HepG2 (cell line): ENCODE data around the gene METTL6. TPM values are rescaled to one million over a fixed set of nuclear protein-coding genes. Genes with fewer than 3 reads are reported as not detected.

Experiments
- CBX5 ChIP-seq: sonication (generic); formaldehyde crosslinking; IDR thresholded peaks from 2 replicates; pipeline ENCODE4 v1.4.0; 2020; ENCODE audit warnings: missing genetic modification reagents, borderline replicate concordance
- FOSL2 ChIP-seq: sonication (generic); formaldehyde crosslinking; IDR thresholded peaks from 2 replicates; pipeline ENCODE4 v1.4.0; 2020; ENCODE audit warnings: missing genetic modification reagents
- FOXC1 ChIP-seq: sonication (generic); formaldehyde crosslinking; IDR thresholded peaks from 2 replicates; pipeline ENCODE4 v1.8.0; 2022; ENCODE audit warnings: mild to moderate bottlenecking, missing genetic modification reagents, borderline replicate concordance
- ISX ChIP-seq: sonication (generic); formaldehyde crosslinking; conservative IDR thresholded peaks from 2 replicates; pipeline ENCODE4 v1.5.0; 2020; ENCODE audit warnings: missing genetic modification reagents
- PITX1 ChIP-seq: sonication (generic); formaldehyde crosslinking; IDR thresholded peaks from 2 replicates; pipeline ENCODE4 v1.5.1; 2020; ENCODE audit warnings: mild to moderate bottlenecking, missing genetic modification reagents
- PRDM10 ChIP-seq: sonication (generic); formaldehyde crosslinking; IDR thresholded peaks from 2 replicates; pipeline ENCODE4 v1.4.0; 2020; ENCODE audit warnings: low read depth, missing genetic modification reagents
- STAT5B ChIP-seq: sonication (generic); formaldehyde crosslinking; IDR thresholded peaks from 2 replicates; pipeline ENCODE4 v1.4.0; 2020; ENCODE audit warnings: missing genetic modification reagents
- ZNF121 ChIP-seq: sonication (generic); formaldehyde crosslinking; IDR thresholded peaks from 2 replicates; pipeline ENCODE4 v1.5.0; 2020; ENCODE audit warnings: mild to moderate bottlenecking, missing genetic modification reagents
- ZNF180 ChIP-seq: sonication (generic); formaldehyde crosslinking; IDR thresholded peaks from 2 replicates; pipeline ENCODE4 v1.4.0; 2020; ENCODE audit warnings: low read depth, missing genetic modification reagents, borderline replicate concordance
- ZNF251 ChIP-seq: sonication (generic); formaldehyde crosslinking; IDR thresholded peaks from 2 replicates; pipeline ENCODE4 v1.9.0; 2021; ENCODE audit warnings: mild to moderate bottlenecking, missing genetic modification reagents
- ZNF329 ChIP-seq: sonication (generic); formaldehyde crosslinking; IDR thresholded peaks from 2 replicates; pipeline ENCODE4 v1.9.0; 2021; ENCODE audit warnings: low read depth, mild to moderate bottlenecking, missing genetic modification reagents
- ZNF33B ChIP-seq: sonication (generic); formaldehyde crosslinking; IDR thresholded peaks from 2 replicates; pipeline ENCODE4 v1.5.1; 2020; ENCODE audit warnings: mild to moderate bottlenecking, missing genetic modification reagents
- ZNF670 ChIP-seq: sonication (generic); formaldehyde crosslinking; IDR thresholded peaks from 2 replicates; pipeline ENCODE4 v1.8.0; 2022; ENCODE audit warnings: mild to moderate bottlenecking, missing genetic modification reagents, borderline replicate concordance
- ZNF672 ChIP-seq: sonication (generic); formaldehyde crosslinking; IDR thresholded peaks from 2 replicates; pipeline ENCODE4 v1.8.1; 2022; ENCODE audit warnings: missing genetic modification reagents
- ZNF839 ChIP-seq: sonication (generic); formaldehyde crosslinking; IDR thresholded peaks from 2 replicates; pipeline ENCODE4 v1.4.0; 2020; ENCODE audit warnings: missing genetic modification reagents, mild to moderate bottlenecking, borderline replicate concordance
- polyA plus RNA-seq, 8 experiments: library from polyadenylated mRNA; depleted of rRNA in 3 of 8; stranded (reverse) in 7 of 8; unstranded in 1 of 8; fragments of >200 nt; fragmentation: Illumina TruSeq in 4 of 8; extraction: Trizol in 4 of 8; gene quantifications; 2 replicates each; pipeline versions ENCODE4 v1.2.1 to v1.2.3, GENCODE V29; 2011 to 2016; ENCODE audit warnings: low read depth in 4 of 8, missing spikeins in 1 of 8, mixed read lengths in 1 of 8; ENCODE audit not compliant: insufficient read depth in 1 of 8
- total RNA-seq, 5 experiments: library from RNA; depleted of rRNA; stranded (reverse); fragments of >200 nt; fragmentation: Illumina TruSeq; extraction: Trizol; gene quantifications; 2 replicates each; pipeline ENCODE4 v1.2.3, GENCODE V29; 2016; ENCODE audit warnings: low read depth in 1 of 5
- TF ChIP-seq, protein P1 (sequence below): sonication (generic); formaldehyde crosslinking; IDR thresholded peaks from 2 replicates; pipeline ENCODE4 v1.5.1; 2020; ENCODE audit warnings: mild to moderate bottlenecking, moderate library complexity, missing genetic modification reagents
- TF ChIP-seq, protein P2 (sequence below): sonication (generic); formaldehyde crosslinking; IDR thresholded peaks from 2 replicates; pipeline ENCODE4 v1.5.0; 2020; ENCODE audit warnings: missing genetic modification reagents
- TF ChIP-seq, protein P3 (sequence below): sonication (generic); formaldehyde crosslinking; IDR thresholded peaks from 2 replicates; pipeline ENCODE4 v1.5.1; 2020; ENCODE audit warnings: mild to moderate bottlenecking, missing genetic modification reagents, borderline replicate concordance

Gene METTL6
- total and polyA plus RNA-seq, 2 of the 13 experiments (the other 11 are each of a cell fraction or from before 2014, with no cell fraction given), result 17.2 to 29.4 TPM

DNA sequence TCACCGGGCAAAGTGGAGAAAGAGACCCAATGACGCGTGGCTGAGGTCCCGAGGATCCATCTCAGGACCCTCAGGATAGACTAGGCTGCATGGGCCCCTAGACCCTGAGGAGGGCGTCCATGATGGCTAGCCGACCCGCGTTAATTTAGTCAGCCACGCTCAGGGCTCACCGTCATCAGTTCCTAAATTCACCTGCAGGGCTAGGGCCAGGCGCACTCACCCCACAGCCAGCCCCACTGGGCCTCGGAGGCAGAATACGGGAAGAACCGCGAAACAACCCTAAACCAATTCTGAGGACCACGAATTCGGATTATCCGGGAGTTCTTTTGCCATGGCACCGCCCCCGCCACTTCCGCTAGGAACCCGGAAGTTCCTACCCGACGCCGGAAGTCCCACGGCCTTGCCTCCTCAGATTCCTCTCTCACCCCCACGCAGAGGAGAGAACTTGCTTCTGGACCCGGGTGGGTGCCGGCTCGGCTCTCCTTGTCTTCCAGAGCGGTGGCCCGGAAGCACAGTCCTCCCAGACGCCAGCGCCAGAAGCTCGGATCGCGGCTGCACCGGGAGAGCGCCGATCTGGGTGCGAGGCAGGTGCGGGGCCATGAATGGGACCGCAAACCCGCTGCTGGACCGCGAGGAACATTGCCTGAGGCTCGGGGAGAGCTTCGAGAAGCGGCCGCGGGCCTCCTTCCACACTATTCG is at the start of gene METTL6, which contains the start of gene EAF1 (continued):
- TF ChIP-seq FOXC1 (CRISPR knock-in tag), result peak; percentile 53; the same call in 1 of the 2 replicates
- TF ChIP-seq ZNF329, result no peak
- TF ChIP-seq ZNF251 (CRISPR knock-in tag), result no peak
- no peak for TF ChIP-seq ZNF121
- no peak for TF ChIP-seq ZNF180
- TF ChIP-seq ZNF33B (CRISPR knock-in tag), result no peak
- no peak for TF ChIP-seq PRDM10 (CRISPR knock-in tag)
- no peak; the same call in 1 of the 2 replicates for TF ChIP-seq ZNF839
- no peak for TF ChIP-seq ZNF670 (CRISPR knock-in tag)
- no peak for TF ChIP-seq CBX5 (CRISPR knock-in tag)
- TF ChIP-seq, protein P1, sequence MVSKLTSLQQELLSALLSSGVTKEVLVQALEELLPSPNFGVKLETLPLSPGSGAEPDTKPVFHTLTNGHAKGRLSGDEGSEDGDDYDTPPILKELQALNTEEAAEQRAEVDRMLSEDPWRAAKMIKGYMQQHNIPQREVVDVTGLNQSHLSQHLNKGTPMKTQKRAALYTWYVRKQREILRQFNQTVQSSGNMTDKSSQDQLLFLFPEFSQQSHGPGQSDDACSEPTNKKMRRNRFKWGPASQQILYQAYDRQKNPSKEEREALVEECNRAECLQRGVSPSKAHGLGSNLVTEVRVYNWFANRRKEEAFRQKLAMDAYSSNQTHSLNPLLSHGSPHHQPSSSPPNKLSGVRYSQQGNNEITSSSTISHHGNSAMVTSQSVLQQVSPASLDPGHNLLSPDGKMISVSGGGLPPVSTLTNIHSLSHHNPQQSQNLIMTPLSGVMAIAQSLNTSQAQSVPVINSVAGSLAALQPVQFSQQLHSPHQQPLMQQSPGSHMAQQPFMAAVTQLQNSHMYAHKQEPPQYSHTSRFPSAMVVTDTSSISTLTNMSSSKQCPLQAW, result no peak
- TF ChIP-seq FOSL2 (CRISPR knock-in tag), result no peak; the same call in 1 of the 2 replicates
- no peak for TF ChIP-seq PITX1 (CRISPR knock-in tag)
- TF ChIP-seq, protein P2, sequence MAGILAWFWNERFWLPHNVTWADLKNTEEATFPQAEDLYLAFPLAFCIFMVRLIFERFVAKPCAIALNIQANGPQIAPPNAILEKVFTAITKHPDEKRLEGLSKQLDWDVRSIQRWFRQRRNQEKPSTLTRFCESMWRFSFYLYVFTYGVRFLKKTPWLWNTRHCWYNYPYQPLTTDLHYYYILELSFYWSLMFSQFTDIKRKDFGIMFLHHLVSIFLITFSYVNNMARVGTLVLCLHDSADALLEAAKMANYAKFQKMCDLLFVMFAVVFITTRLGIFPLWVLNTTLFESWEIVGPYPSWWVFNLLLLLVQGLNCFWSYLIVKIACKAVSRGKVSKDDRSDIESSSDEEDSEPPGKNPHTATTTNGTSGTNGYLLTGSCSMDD, result no peak
- TF ChIP-seq ZNF672 (CRISPR knock-in tag), result no peak
- TF ChIP-seq, protein P3, sequence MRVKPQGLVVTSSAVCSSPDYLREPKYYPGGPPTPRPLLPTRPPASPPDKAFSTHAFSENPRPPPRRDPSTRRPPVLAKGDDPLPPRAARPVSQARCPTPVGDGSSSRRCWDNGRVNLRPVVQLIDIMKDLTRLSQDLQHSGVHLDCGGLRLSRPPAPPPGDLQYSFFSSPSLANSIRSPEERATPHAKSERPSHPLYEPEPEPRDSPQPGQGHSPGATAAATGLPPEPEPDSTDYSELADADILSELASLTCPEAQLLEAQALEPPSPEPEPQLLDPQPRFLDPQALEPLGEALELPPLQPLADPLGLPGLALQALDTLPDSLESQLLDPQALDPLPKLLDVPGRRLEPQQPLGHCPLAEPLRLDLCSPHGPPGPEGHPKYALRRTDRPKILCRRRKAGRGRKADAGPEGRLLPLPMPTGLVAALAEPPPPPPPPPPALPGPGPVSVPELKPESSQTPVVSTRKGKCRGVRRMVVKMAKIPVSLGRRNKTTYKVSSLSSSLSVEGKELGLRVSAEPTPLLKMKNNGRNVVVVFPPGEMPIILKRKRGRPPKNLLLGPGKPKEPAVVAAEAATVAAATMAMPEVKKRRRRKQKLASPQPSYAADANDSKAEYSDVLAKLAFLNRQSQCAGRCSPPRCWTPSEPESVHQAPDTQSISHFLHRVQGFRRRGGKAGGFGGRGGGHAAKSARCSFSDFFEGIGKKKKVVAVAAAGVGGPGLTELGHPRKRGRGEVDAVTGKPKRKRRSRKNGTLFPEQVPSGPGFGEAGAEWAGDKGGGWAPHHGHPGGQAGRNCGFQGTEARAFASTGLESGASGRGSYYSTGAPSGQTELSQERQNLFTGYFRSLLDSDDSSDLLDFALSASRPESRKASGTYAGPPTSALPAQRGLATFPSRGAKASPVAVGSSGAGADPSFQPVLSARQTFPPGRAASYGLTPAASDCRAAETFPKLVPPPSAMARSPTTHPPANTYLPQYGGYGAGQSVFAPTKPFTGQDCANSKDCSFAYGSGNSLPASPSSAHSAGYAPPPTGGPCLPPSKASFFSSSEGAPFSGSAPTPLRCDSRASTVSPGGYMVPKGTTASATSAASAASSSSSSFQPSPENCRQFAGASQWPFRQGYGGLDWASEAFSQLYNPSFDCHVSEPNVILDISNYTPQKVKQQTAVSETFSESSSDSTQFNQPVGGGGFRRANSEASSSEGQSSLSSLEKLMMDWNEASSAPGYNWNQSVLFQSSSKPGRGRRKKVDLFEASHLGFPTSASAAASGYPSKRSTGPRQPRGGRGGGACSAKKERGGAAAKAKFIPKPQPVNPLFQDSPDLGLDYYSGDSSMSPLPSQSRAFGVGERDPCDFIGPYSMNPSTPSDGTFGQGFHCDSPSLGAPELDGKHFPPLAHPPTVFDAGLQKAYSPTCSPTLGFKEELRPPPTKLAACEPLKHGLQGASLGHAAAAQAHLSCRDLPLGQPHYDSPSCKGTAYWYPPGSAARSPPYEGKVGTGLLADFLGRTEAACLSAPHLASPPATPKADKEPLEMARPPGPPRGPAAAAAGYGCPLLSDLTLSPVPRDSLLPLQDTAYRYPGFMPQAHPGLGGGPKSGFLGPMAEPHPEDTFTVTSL (CRISPR knock-in tag), result peak; percentile 56; the same call in 1 of the 2 replicates
- TF ChIP-seq STAT5B, result no peak
- TF ChIP-seq ISX (CRISPR knock-in tag), result 0 out of 2 replicates have a peak, but pooled peaks have one; percentile 75
